ENCODE measurements around the gene RAB35. TPM values are rescaled to one million over a fixed set of nuclear protein-coding genes. Genes with fewer than 3 reads are reported as not detected.

Gene RAB35
- total RNA-seq, result 10 to 100 TPM; 58.4 to 63.2 TPM

DNA sequence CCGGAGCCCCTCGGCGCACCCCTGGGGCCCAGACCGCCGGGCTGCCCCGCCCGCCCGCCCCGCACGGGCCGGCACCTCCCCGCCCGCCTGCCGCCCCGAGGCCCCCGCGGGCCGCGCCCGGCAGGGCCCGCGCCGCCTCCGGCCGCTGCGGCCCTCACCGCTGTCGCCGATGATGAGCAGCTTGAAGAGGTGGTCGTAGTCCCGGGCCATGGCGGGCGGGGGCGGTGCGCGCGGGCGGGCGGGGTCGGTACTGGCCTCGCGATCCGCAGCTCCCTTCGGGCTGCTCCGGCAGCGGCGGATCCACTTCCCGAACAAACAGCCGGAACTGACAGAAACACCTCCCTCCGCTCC lies at the start of gene RAB35:
Gene RAB35 (minus strand): TSS at position 313 of the 351 bp plus-strand sequence. CDS start 103 bp downstream, at position 210.
- intact Hi-C loops (cut with DNase I, micrococcal nuclease), result loop anchor here (1.0 to 5.0 kb wide), 12 partner anchors 29 to 1739 kb away; partner anchors contain the start of genes RNU4-1 (in 2 of the 2), RPLP0 (in 2 of the 2), BICDL1 (in 1 of the 2) and CIT (in 1 of the 2)

DNA sequence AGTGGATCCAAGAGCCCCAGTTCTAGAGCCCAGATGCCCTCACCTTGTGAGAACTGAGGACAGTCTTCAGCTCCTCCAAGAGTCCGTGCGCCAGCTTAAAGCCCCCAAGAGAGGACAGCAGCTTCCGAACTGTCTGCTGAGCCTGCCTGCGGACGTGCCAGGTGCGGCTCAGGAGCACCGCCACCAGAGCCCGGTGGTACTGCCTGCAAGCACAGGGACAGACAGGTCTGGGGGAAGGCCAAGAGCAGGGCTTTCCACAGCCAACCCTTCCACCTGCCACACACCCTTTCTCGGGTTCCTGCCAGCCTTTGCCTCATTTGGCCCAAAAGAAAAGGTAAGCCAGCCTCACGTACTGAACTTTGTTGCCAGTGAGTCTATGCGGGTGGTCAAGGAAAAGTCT lies 47.7 kb upstream of the RAB35 start:
- no peak for DNase-seq
- H3K4me3 Mint-ChIP-seq, result no peak overlapping the region
- H3K27me3 Mint-ChIP-seq, result no peaks in the 10 kb centered on the region
- CTCF ChIA-PET, result no interaction called here
- no peak for ATAC-seq
- POLR2A ChIA-PET, result no interaction called here
- H3K4me1 Mint-ChIP-seq, result no peaks in the 10 kb centered on the region
- no peak overlapping the region for H3K27ac Mint-ChIP-seq
- H3K36me3 Mint-ChIP-seq (ENCODE audit: low read depth), result peaks cover 60% of the 10 kb centered on the region
- no peaks in the 10 kb centered on the region for H3K9me3 Mint-ChIP-seq (ENCODE audit: low read depth)
- intact Hi-C loops (cut with DNase I, micrococcal nuclease), result no loop called here

More for the DNA sequence above, at the start of gene RAB35:
- ChIA-PET CTCF (interaction anchor here (1.0 to 2.3 kb wide), 6 partner anchors 10 to 112 kb away, joined by 3 to 14 read pairs (median 5); partner anchors contain the start of gene RPLP0), POLR2A (interaction anchor here (1.0 to 7.4 kb wide), 9 partner anchors 10 to 176 kb away, joined by 3 to 88 read pairs (median 14); partner anchors contain the start of genes BICDL1, RNU4-1, RNU4-2 and RPLP0)
- ATAC-seq, result no peak
- peaks cover 74% of the 10 kb centered on the region for H3K4me1 Mint-ChIP-seq
- H3K36me3 Mint-ChIP-seq (ENCODE audit: low read depth), result peaks cover 34% of the 10 kb centered on the region
- no peaks in the 10 kb centered on the region for H3K27me3 Mint-ChIP-seq
- H3K4me3 Mint-ChIP-seq, result peak within 1 kb of the TSS; percentile 92
- H3K9me3 Mint-ChIP-seq (ENCODE audit: low read depth), result no peaks in the 10 kb centered on the region
- H3K27ac Mint-ChIP-seq, result peak within 1 kb of the TSS; percentile 95
- no peak for DNase-seq

GRCh38 chr12:120162763-120163162 lies 46.2 kb upstream of the RAB35 start:
- H3K27ac Mint-ChIP-seq, result no peak overlapping the region
- DNase-seq (no peak), ATAC-seq (no peak)
- CTCF ChIA-PET, result interaction anchor here (0.6 kb wide), 1 partner anchor 13 kb away, joined by 3 read pairs; no protein-coding TSS in a partner anchor
- H3K36me3 Mint-ChIP-seq (ENCODE audit: low read depth), result peaks cover 60% of the 10 kb centered on the region
- no peak overlapping the region for H3K4me3 Mint-ChIP-seq
- H3K4me1 Mint-ChIP-seq, result no peaks in the 10 kb centered on the region
- H3K27me3 Mint-ChIP-seq, result no peaks in the 10 kb centered on the region
- intact Hi-C loops (cut with DNase I, micrococcal nuclease), result no loop called here
- H3K9me3 Mint-ChIP-seq (ENCODE audit: low read depth), result no peaks in the 10 kb centered on the region
- POLR2A ChIA-PET, result no interaction called here

DNA sequence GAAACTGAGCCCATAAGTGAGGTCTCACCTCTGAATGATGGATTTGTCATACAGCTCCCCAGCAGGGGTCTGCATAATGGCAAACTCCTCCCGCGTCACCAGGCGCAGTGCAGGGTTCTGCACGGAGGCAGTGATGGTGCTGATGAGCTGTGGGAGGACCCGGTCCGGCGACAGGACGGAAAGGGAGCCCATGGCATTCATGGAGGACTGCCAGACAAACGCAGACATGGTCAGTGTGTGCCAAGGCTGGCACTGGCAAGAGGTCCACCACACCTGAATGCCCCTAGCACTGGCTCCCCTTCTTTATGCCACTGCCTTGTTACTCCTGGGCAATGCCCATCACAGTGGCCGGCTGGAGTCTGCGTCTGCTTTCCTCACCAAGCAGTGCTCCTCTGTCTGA lies 45.3 kb upstream of the RAB35 start:
- no peaks in the 10 kb centered on the region for H3K9me3 Mint-ChIP-seq (ENCODE audit: low read depth)
- ATAC-seq (no peak), DNase-seq (no peak)
- H3K27ac Mint-ChIP-seq, result no peak overlapping the region
- CTCF ChIA-PET, result interaction anchor here (0.5 to 1.5 kb wide), 3 partner anchors 11 to 17 kb away, joined by 3 to 7 read pairs (median 4); no protein-coding TSS in a partner anchor
- H3K36me3 Mint-ChIP-seq (ENCODE audit: low read depth), result peaks cover 67% of the 10 kb centered on the region
- no peak overlapping the region for H3K4me3 Mint-ChIP-seq
- intact Hi-C loops (cut with DNase I, micrococcal nuclease), result no loop called here
- POLR2A ChIA-PET, result interaction anchor here (0.6 kb wide), 1 partner anchor 481 kb away, joined by 3 read pairs; no protein-coding TSS in a partner anchor
- no peaks in the 10 kb centered on the region for H3K4me1 Mint-ChIP-seq
- no peaks in the 10 kb centered on the region for H3K27me3 Mint-ChIP-seq

DNA sequence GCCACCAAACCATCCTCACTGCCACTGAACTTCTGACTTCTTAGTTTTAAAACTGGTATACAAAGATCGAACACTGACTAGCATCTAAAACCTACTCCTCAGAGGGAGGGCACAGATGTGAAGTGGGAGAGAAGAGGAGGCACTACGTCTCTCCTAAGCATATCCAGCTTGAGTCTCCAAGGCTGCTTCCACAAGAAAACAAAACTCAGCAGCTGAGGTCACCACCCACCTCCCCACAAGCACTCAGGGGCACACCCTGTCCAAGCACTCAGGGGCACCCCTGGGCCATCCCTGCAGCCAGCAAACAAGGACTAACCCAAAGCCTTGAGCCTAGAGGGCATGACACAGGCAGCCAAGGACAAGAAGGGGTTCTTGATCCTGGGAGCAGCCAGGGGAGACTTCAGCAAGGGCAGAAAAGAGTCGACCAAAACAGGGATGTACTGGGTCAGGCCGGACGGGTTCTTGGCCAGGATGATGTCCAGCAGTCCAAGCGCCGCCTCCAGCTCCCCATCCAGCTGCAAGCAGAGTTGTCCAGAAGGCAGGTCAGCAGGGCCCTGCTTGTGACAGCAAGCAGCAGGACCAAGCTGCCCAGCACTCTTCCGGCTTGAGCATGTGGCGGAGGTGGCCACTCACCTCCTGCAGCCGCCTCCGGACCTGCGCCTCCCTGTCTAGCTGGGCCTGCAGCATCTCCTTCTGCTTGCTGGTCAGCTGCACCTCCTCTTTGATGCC lies 43.1 kb upstream of the RAB35 start:
- Mint-ChIP-seq H3K27ac (no peak overlapping the region), H3K36me3 (ENCODE audit: low read depth) (peaks cover 82% of the 10 kb centered on the region), H3K4me3 (no peak overlapping the region), H3K27me3 (no peaks in the 10 kb centered on the region), H3K9me3 (ENCODE audit: low read depth) (no peaks in the 10 kb centered on the region), H3K4me1 (no peaks in the 10 kb centered on the region)
- ChIA-PET POLR2A (interaction anchor here (0.6 to 1.2 kb wide), 4 partner anchors 12 to 133 kb away, joined by 3 to 5 read pairs (median 3); no protein-coding TSS in a partner anchor), CTCF (interaction anchor here (1.5 kb wide), 1 partner anchor 13 kb away, joined by 4 read pairs; no protein-coding TSS in a partner anchor)
- DNase-seq, result no peak
- intact Hi-C loops (cut with DNase I, micrococcal nuclease), result no loop called here
- no peak for ATAC-seq

GRCh38 chr12:120158351-120158750 lies 41.8 kb upstream of the RAB35 start:
- ChIA-PET POLR2A (no interaction called here), CTCF (no interaction called here)
- ATAC-seq, result no peak
- intact Hi-C loops (cut with DNase I, micrococcal nuclease), result no loop called here
- Mint-ChIP-seq H3K27me3 (no peaks in the 10 kb centered on the region), H3K36me3 (ENCODE audit: low read depth) (peaks cover 81% of the 10 kb centered on the region), H3K9me3 (ENCODE audit: low read depth) (no peaks in the 10 kb centered on the region), H3K4me1 (no peaks in the 10 kb centered on the region), H3K27ac (no peak overlapping the region), H3K4me3 (no peak overlapping the region)
- DNase-seq, result no peak

- CTCF ChIA-PET, result no interaction called here
- ATAC-seq, result no peak
- Mint-ChIP-seq H3K4me1 (no peaks in the 10 kb centered on the region), H3K27ac (no peak overlapping the region), H3K4me3 (no peak overlapping the region), H3K27me3 (no peaks in the 10 kb centered on the region), H3K9me3 (ENCODE audit: low read depth) (no peaks in the 10 kb centered on the region), H3K36me3 (ENCODE audit: low read depth) (peaks cover 75% of the 10 kb centered on the region)
- no peak for DNase-seq
- POLR2A ChIA-PET, result no interaction called here
- intact Hi-C loops (cut with DNase I, micrococcal nuclease), result no loop called here
Measured at GRCh38 chr12:120157678-120158077, 41.1 kb upstream of the RAB35 start.

DNA sequence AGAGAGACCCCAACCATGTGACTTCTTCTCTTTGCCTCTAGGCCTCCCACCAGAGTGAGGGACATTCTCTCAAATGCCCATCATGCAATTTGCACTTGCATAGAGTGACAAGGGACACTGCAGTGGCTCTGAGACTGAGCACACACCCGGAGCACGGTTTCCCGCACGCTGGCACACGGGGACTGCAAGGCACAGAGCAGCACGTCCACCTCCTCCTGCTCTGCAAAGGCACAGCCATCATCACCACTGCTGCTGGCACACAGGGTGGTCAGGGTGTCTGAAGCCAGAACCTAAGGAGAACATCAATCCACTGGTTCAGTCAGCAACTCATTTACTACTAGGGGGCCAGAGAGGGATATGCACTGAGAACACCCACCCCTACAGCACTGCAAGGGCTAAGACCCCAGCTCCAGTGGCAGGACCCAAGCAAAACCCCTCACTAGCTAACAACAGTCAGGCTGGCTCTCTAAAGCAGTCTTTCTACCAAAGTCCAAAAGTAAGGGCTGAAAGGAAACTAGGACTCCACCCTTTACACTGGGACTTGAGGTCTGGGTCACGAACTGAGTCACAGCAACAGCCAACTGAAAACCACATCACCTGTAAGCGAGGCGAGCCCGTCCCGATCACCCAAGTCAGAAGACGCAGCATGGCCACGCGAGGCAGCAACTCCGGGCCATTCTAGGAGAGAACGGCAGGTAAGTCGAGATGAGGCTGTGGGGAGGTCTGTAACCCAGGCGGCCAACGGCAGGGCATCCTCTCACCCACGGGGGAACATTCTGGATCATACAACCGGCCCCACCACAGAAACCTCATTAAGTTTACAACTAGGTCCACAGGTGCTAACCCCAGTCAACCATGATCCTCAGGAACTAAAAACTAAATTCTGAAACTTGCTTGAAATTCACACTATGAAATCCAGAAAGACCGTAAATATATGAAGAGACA lies 40.0 kb upstream of the RAB35 start:
- no peaks in the 10 kb centered on the region for H3K9me3 Mint-ChIP-seq (ENCODE audit: low read depth)
- POLR2A ChIA-PET, result no interaction called here
- intact Hi-C loops (cut with DNase I, micrococcal nuclease), result no loop called here
- no peaks in the 10 kb centered on the region for H3K4me1 Mint-ChIP-seq
- DNase-seq (no peak), ATAC-seq (no peak)
- H3K27ac Mint-ChIP-seq, result no peak overlapping the region
- no peak overlapping the region for H3K4me3 Mint-ChIP-seq
- H3K27me3 Mint-ChIP-seq, result no peaks in the 10 kb centered on the region
- CTCF ChIA-PET, result interaction anchor here (0.6 kb wide), 1 partner anchor 470 kb away, joined by 4 read pairs; no protein-coding TSS in a partner anchor
- peaks cover 65% of the 10 kb centered on the region for H3K36me3 Mint-ChIP-seq (ENCODE audit: low read depth)

DNA sequence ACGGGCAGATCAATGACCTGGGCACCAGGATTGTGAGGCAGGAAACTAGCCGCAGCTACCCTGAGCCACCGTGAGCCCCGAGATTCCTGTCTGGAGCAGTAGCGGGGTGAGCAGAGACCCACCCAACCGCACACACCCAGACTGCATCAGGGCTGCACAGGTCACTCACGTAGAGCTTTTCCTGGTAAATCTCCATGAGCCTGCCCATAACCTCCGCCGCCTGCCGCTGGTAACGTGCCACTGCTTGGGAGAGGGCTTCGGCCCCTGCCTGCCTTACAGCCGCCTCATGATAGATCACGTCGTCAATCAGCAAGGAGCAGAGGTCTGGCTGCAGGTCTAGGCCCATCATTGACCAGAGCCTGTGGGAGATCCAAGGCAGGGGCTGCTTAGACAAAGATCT lies 38.5 kb upstream of the RAB35 start:
- CTCF ChIA-PET, result no interaction called here
- peaks cover 53% of the 10 kb centered on the region for H3K36me3 Mint-ChIP-seq (ENCODE audit: low read depth)
- no peaks in the 10 kb centered on the region for H3K27me3 Mint-ChIP-seq
- H3K4me1 Mint-ChIP-seq, result no peaks in the 10 kb centered on the region
- no peak overlapping the region for H3K4me3 Mint-ChIP-seq
- ATAC-seq, result no peak
- H3K27ac Mint-ChIP-seq, result no peak overlapping the region
- POLR2A ChIA-PET, result no interaction called here
- intact Hi-C loops (cut with DNase I, micrococcal nuclease), result no loop called here
- no peaks in the 10 kb centered on the region for H3K9me3 Mint-ChIP-seq (ENCODE audit: low read depth)
- no peak for DNase-seq

DNA sequence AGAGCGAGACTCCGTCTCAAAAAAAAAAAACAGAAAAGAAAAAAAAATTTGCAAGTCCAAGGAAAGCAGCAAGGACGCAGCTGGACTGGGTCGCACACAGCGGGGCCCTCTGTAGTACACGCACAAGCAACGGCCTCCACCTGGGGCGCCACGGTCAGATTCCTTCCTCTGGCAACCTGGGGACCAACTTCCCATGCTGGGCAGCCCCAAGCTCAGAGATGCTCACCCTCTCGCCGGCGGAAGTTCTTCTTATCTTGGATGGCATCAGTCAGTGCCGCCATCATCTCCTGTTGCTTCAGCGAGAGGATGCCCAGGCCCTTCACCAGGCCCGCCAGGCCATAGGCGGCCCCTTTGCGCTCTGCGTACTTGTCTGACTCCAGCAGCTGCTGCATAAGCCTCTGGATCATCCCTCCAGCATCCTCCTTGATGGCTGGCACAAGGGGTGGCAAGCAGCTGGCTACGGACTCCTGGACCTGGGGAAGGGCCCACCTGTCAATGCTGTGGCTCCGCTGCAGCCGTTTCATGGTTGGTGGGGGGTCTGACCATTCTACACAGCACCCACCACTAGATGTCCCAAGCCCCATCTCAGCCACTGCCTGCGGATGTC lies 34.5 kb upstream of the RAB35 start:
- no peaks in the 10 kb centered on the region for H3K4me1 Mint-ChIP-seq
- no peak overlapping the region for H3K4me3 Mint-ChIP-seq
- no peak for DNase-seq
- no peak overlapping the region for H3K27ac Mint-ChIP-seq
- ChIA-PET CTCF (no interaction called here), POLR2A (no interaction called here)
- intact Hi-C loops (cut with DNase I, micrococcal nuclease), result no loop called here
- no peaks in the 10 kb centered on the region for H3K9me3 Mint-ChIP-seq (ENCODE audit: low read depth)
- H3K27me3 Mint-ChIP-seq, result no peaks in the 10 kb centered on the region
- ATAC-seq, result no peak
- H3K36me3 Mint-ChIP-seq (ENCODE audit: low read depth), result peaks cover 43% of the 10 kb centered on the region

GRCh38 chr12:120148011-120148410 lies 31.5 kb upstream of the RAB35 start:
- Mint-ChIP-seq H3K27me3 (no peaks in the 10 kb centered on the region), H3K27ac (no peak overlapping the region), H3K4me1 (no peaks in the 10 kb centered on the region), H3K36me3 (ENCODE audit: low read depth) (peaks cover 41% of the 10 kb centered on the region), H3K4me3 (no peak overlapping the region), H3K9me3 (ENCODE audit: low read depth) (no peaks in the 10 kb centered on the region)
- intact Hi-C loops (cut with DNase I, micrococcal nuclease), result no loop called here
- CTCF ChIA-PET, result interaction anchor here (1.4 kb wide), 1 partner anchor 13 kb away, joined by 7 read pairs; no protein-coding TSS in a partner anchor
- DNase-seq (no peak), ATAC-seq (no peak)
- POLR2A ChIA-PET, result interaction anchor here (0.9 kb wide), 1 partner anchor 11 kb away, joined by 3 read pairs; no protein-coding TSS in a partner anchor
